NT2/D1 (cell line): ENCODE results near the gene ATP10A.
A peak's percentile ranks its signal among the peaks of the same experiment; 100 is the strongest.

Experiments used
- DNase-seq: peaks from one replicate; pipeline ENCODE4 v3.0.0-alpha.2; 2011; ENCODE audit warnings: low read depth, low spot score
- H3K27me3 ChIP-seq: 2 replicates; pipeline ENCODE4 v1.6.0; 2011; ENCODE audit warnings: mild to moderate bottlenecking; ENCODE audit not compliant: insufficient read length, insufficient read depth
- H3K36me3 ChIP-seq: 2 replicates; pipeline ENCODE4 v1.6.1; 2011; ENCODE audit warnings: mild to moderate bottlenecking, low read length, mixed read lengths; ENCODE audit not compliant: insufficient read depth, insufficient read length
- H3K4me1 ChIP-seq: 2 replicates; pipeline ENCODE4 v1.5.1; 2011; ENCODE audit not compliant: insufficient read depth, insufficient read length
- H3K4me3 ChIP-seq: 2 replicates; pipeline ENCODE4 v1.5.1; 2011; ENCODE audit warnings: low read depth; ENCODE audit not compliant: insufficient read length
- H3K9ac ChIP-seq: 2 replicates; pipeline ENCODE4 v1.6.0; 2011; ENCODE audit warnings: low read depth; ENCODE audit not compliant: insufficient read length
- H3K9me3 ChIP-seq: 2 replicates; pipeline ENCODE4 v1.5.1; 2011; ENCODE audit warnings: mild to moderate bottlenecking, low read length; ENCODE audit not compliant: insufficient read depth
- SUZ12 ChIP-seq: IDR thresholded peaks from 2 replicates; pipeline ENCODE4 v1.6.1; 2011; ENCODE audit not compliant: insufficient read length, insufficient read depth; ENCODE audit errors: extremely low read depth
- YY1 ChIP-seq: IDR thresholded peaks from 2 replicates; pipeline ENCODE4 v1.6.1; 2011; ENCODE audit not compliant: insufficient read length, insufficient read depth
- ZNF274 ChIP-seq: IDR thresholded peaks from 2 replicates; pipeline ENCODE4 v1.6.1; 2011; ENCODE audit warnings: mild to moderate bottlenecking, low read depth, low read length

ATP10A gene

DNA sequence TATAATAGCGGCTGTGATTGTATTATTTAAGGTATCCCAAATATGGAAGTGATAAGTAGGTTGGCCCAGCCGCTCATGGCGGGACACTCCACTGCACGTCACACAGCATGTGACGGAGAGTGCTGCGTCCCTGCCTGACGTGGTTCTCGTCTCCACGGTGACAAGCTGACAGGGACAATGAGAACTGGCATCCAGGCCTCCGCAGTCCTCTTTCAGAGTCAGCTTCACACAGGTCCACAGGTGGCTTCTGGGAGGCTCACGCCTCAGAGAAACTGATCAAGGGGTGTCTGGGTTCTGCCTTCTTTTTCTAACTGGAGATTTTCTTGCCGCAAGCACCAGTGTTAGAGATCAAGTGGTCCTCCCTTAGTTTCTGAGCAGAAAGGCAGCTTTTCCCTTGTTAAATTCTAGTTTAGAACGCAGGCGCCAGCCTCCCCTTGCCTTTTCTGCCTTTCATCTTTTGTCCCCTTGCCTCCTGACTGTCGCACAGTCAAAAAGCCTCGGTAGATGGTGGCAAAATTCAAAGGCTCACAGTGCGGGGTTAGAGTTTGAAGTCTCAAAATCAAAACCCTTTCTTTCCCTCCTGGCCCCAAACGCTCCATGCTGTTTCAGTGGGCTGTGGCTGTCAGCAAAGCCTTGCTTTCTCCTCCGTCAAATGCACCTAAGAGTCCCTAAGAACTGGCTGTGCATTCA is 120.9 kb downstream of the ATP10A start:
- TF ChIP-seq ZNF274, result no peak
- no peak for TF ChIP-seq YY1
- TF ChIP-seq SUZ12, result no peak
- no peaks in the 10 kb centered on the region for H3K9me3 ChIP-seq
- H3K9ac ChIP-seq, result no peak overlapping the region
- DNase-seq, result no peak
- no peak overlapping the region for H3K4me3 ChIP-seq
- H3K27me3 ChIP-seq, result no peaks in the 10 kb centered on the region
- no peaks in the 10 kb centered on the region for H3K4me1 ChIP-seq
- H3K36me3 ChIP-seq, result no peaks in the 10 kb centered on the region

DNA sequence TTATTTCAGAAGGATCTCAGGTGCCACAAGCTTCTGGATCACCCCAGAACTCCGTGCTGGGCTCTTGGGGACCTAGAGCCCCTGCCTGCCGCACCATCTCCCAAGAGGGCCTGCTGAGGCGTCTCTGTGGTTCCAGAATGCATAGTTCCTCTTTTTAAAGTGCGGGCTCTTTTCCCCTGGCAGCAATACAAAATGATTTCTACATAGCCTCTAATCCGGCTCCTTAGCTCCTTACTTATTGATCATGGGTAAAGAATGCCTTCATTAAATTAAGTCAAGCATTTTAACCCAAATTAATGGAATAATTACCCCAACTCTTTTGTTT is 121.9 kb downstream of the ATP10A start:
- no peaks in the 10 kb centered on the region for H3K4me1 ChIP-seq
- no peak overlapping the region for H3K9ac ChIP-seq
- no peaks in the 10 kb centered on the region for H3K9me3 ChIP-seq
- DNase-seq, result no peak
- no peaks in the 10 kb centered on the region for H3K27me3 ChIP-seq
- no peak overlapping the region for H3K4me3 ChIP-seq
- H3K36me3 ChIP-seq, result no peaks in the 10 kb centered on the region
- no peak for TF ChIP-seq SUZ12
- TF ChIP-seq YY1, result no peak
- TF ChIP-seq ZNF274, result no peak

DNA sequence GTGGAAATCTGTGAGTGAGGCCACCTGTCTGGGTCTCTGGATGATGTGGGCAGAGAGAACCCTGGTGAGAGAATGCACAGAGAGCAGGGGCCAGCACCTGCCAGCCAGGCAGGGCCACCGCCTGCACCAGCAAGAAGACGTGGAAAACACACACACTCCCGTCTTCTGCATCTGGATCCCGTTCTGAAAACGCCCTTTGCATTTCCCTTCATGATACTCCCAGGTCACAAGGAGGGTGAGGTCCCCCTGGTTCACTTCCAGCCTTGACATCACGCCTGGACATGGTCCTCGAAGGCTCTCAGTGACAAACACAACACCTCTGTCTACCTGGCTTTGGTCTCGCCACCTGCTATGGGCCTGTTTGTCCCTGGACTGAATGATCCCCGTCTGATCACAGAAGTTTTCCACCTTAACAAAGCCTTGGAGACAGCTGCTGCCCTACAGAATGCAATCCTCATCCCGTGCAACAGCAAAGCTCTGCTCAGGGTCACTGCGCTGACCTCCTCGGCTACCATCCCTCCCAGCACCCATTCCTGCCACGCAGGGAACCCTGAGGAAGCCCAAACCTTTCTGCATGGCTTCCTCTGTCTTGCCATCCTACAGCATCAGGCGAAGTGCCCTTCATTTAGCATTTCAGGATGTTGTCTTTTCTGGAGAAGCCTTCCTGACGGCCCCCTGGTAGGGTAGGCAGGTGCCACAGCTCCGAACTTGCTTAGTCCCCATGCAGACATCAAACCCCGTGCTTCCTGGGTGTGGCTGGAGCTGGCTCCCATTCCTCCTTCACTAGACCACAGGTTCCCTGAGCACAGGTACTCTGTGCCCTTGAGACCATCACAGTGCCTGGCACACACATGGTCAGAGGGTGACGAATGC is 122.5 kb downstream of the ATP10A start:
- TF ChIP-seq SUZ12 (no peak), ZNF274 (no peak), YY1 (no peak)
- no peaks in the 10 kb centered on the region for H3K9me3 ChIP-seq
- no peak overlapping the region for H3K4me3 ChIP-seq
- H3K4me1 ChIP-seq, result no peaks in the 10 kb centered on the region
- H3K36me3 ChIP-seq, result no peaks in the 10 kb centered on the region
- H3K9ac ChIP-seq, result no peak overlapping the region
- DNase-seq, result no peak
- H3K27me3 ChIP-seq, result no peaks in the 10 kb centered on the region

DNA sequence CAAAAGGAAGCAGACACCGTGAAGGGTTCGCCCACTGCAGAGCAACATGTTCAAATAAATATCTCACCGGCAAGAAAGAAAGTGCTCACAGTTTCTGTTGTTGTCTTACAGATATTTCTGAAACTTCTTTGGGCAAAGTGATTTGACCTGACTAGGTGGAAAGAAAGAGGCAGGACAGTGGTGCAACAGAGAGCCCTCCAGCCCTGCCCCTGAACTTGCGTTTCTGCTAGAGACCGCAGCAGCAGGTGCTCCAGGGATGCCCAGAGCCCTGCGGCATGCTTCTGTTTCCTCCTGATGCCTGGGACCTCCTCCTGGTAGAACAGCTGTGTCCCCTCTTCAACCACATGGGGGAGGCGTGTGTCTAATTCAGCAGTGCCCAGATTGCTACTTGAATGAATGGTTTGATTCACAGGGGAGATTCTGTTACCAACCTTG is 123.4 kb downstream of the ATP10A start:
- no peaks in the 10 kb centered on the region for H3K9me3 ChIP-seq
- no peaks in the 10 kb centered on the region for H3K36me3 ChIP-seq
- H3K27me3 ChIP-seq, result no peaks in the 10 kb centered on the region
- H3K4me3 ChIP-seq, result no peak overlapping the region
- H3K9ac ChIP-seq, result no peak overlapping the region
- peak; percentile 9 for DNase-seq
- no peaks in the 10 kb centered on the region for H3K4me1 ChIP-seq
- TF ChIP-seq ZNF274, result no peak
- no peak for TF ChIP-seq SUZ12
- TF ChIP-seq YY1, result no peak

DNA sequence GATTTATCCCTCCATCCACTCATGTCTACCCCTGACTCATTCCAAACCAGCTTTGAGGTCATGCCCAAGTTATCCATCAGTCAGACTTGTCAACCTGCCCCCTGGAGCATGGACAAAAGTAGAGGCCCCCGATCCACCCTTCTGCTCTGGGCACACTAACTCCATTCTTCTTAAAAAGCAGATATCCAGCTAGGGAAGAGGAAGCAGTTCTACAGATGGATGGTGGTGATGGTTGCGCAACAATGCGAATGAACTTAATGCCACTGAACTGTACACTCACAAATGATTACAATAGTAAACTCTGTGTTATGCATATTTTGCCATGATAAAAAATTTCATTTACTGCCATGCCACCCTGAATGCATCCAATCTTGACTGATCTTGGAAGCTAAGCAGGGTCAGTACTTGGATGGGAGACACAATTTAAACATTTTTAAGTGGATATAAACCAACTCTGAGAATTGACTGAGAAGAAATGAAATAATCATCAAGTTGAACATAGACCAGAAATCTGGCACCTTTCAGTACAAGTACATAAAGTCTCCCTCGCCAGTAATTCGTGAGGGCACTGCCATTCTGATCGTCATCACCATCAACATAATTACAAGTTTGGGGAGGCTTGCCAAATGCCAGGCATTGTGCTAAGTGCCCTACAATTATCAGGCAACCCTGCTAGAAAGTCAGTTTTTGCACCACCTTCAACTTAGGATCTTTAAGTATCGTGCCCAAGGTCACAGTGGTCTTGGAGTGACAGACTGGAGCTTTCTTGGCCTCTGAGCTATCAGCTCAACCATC is 124.8 kb downstream of the ATP10A start:
- H3K36me3 ChIP-seq, result no peaks in the 10 kb centered on the region
- no peak overlapping the region for H3K4me3 ChIP-seq
- no peaks in the 10 kb centered on the region for H3K27me3 ChIP-seq
- DNase-seq, result no peak
- no peaks in the 10 kb centered on the region for H3K4me1 ChIP-seq
- H3K9me3 ChIP-seq, result no peaks in the 10 kb centered on the region
- TF ChIP-seq ZNF274 (no peak), SUZ12 (no peak), YY1 (no peak)
- H3K9ac ChIP-seq, result no peak overlapping the region

DNA sequence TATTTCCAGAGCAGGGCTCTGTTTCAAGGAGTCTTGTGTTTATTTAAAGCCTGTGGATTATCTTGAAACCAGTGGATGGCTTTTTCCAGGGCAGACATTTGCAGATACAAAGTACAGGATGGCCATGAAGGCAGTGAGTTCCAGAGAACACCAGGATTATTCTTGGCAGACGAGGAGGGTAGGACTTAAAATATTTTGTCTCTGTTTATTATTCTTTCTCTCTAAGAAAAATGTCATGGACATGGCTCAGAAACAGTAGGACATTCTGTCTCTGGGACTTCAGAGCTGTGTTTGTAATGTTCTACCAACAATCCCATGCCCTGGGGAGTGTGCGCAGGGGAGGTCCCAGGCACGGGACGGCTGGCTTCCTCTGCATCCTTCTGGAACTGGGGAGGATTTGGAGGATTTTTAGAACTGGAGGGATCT is 125.9 kb downstream of the ATP10A start:
- no peaks in the 10 kb centered on the region for H3K4me1 ChIP-seq
- no peak overlapping the region for H3K4me3 ChIP-seq
- no peak for DNase-seq
- TF ChIP-seq SUZ12, result no peak
- TF ChIP-seq ZNF274, result no peak
- TF ChIP-seq YY1, result no peak
- H3K9ac ChIP-seq, result no peak overlapping the region
- no peaks in the 10 kb centered on the region for H3K27me3 ChIP-seq
- no peaks in the 10 kb centered on the region for H3K36me3 ChIP-seq
- no peaks in the 10 kb centered on the region for H3K9me3 ChIP-seq

DNA sequence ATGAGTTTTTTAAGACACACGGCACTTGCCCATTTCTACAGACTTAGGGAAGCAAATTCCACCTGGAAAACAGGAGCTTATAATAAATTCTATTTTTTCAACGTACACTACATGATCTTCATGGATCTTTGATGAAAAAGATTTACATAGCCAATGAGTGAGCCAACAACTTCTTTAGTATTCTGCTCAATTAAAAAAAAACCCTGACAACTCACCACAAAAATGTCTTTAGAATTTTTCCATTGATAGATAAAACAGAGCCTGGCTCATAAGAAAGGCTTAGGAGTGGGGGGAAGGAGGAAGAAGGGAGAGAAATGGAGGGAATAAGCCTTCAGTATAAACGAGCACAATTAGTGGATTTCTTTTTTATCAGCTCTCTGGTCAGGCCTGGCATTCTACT is 126.7 kb downstream of the ATP10A start:
- Histone ChIP-seq H3K36me3 (no peaks in the 10 kb centered on the region), H3K9me3 (no peaks in the 10 kb centered on the region), H3K9ac (no peak overlapping the region), H3K4me3 (no peak overlapping the region), H3K4me1 (no peaks in the 10 kb centered on the region), H3K27me3 (no peaks in the 10 kb centered on the region)
- TF ChIP-seq ZNF274 (no peak), YY1 (no peak), SUZ12 (no peak)
- no peak for DNase-seq
